ENCODE results near the gene RPL28. TPM values are rescaled to one million over a fixed set of nuclear protein-coding genes. Genes with fewer than 3 reads are reported as not detected.

The RPL28 gene
- total RNA-seq, 1 donor from 2014 or later, result 664 TPM

Other genes starting within 250 kb of the RPL28 start
- 66.0 TPM for gene TNNT1, start 236.7 kb upstream of the RPL28 start, total RNA-seq
- gene TNNI3, start 228.2 kb upstream of the RPL28 start, total RNA-seq, result 4,708 TPM
- gene DNAAF3, start 219.3 kb upstream of the RPL28 start, total RNA-seq, result 0.73 TPM
- gene SYT5, start 205.6 kb upstream of the RPL28 start, total RNA-seq, result not detected
- 0.87 TPM for gene PTPRH, start 176.4 kb upstream of the RPL28 start, total RNA-seq
- gene TMEM86B, start 157.2 kb upstream of the RPL28 start, total RNA-seq, result 1.6 TPM
- gene PPP6R1, start 126.9 kb upstream of the RPL28 start, total RNA-seq, result 39.5 TPM
- gene HSPBP1, start 105.8 kb upstream of the RPL28 start, total RNA-seq, result 30.2 TPM
- 2.4 TPM for gene BRSK1, start 101.9 kb upstream of the RPL28 start, total RNA-seq
- gene TMEM150B, start 60.6 kb upstream of the RPL28 start, total RNA-seq, result 1.2 TPM
- 6.2 TPM for gene KMT5C, start 46.1 kb upstream of the RPL28 start, total RNA-seq
- gene COX6B2, start 31.2 kb upstream of the RPL28 start, total RNA-seq, result not detected
- not detected for gene GARIN5B, start 22.7 kb upstream of the RPL28 start, total RNA-seq
- not detected for gene IL11, start 15.5 kb upstream of the RPL28 start, total RNA-seq
- not detected for gene TMEM190, start 9.1 kb upstream of the RPL28 start, total RNA-seq
- gene TMEM238, start 1.6 kb upstream of the RPL28 start, total RNA-seq, result 0.24 TPM
- gene UBE2S, start 21.9 kb downstream of the RPL28 start, total RNA-seq, result 31.2 TPM
- gene SHISA7, start 57.4 kb downstream of the RPL28 start, total RNA-seq, result not detected
- 55.2 TPM for gene ISOC2, start 75.7 kb downstream of the RPL28 start, total RNA-seq
- gene C19orf85, start 78.8 kb downstream of the RPL28 start, total RNA-seq, result not detected
- 5.7 TPM for gene ZNF628, start 90.7 kb downstream of the RPL28 start, total RNA-seq
- 5.6 TPM for gene NAT14, start 99.3 kb downstream of the RPL28 start, total RNA-seq
- 3.4 TPM for gene SSC5D, start 102.5 kb downstream of the RPL28 start, total RNA-seq
- gene SBK2, start 151.2 kb downstream of the RPL28 start, total RNA-seq, result 12.7 TPM
- 17.6 TPM for gene SBK3, start 159.6 kb downstream of the RPL28 start, total RNA-seq
- 13.1 TPM for gene ZNF579, start 194.9 kb downstream of the RPL28 start, total RNA-seq
- gene FIZ1, start 213.6 kb downstream of the RPL28 start, total RNA-seq, result 14.8 TPM
- gene ZNF524, start 214.4 kb downstream of the RPL28 start, total RNA-seq, result 16.9 TPM
- 16.9 TPM for gene ZNF865, start 219.7 kb downstream of the RPL28 start, total RNA-seq
- gene ZNF784, start 238.6 kb downstream of the RPL28 start, total RNA-seq, result 11.1 TPM

Measured in Right ventricle myocardium inferior (tissue), 1 donor.